GM23248 (cell line): ENCODE data around the gene WBP1. TPM values are rescaled to one million over a fixed set of nuclear protein-coding genes. Genes with fewer than 3 reads are reported as not detected.
A peak's percentile ranks its signal among the peaks of the same experiment; 100 is the strongest.

Source experiments
- DNase-seq: peaks from one replicate; pipeline ENCODE4 v3.0.0-alpha.2; 2015
- H2AFZ ChIP-seq: fragments of 200-600 bp; sonication (generic); 2 replicates; pipeline ENCODE4 v1.6.1; 2016; ENCODE audit warnings: antibody characterized with exemption
- H3F3A ChIP-seq: fragments of 200-600 bp; sonication (generic); 2 replicates; pipeline ENCODE4 v1.6.1; 2016; ENCODE audit warnings: mild to moderate bottlenecking, antibody characterized with exemption, mixed run types; ENCODE audit not compliant: insufficient read depth
- H3K27ac ChIP-seq: fragments of 200-600 bp; sonication (generic); 2 replicates; pipeline ENCODE4 v1.5.1; 2016; ENCODE audit warnings: mild to moderate bottlenecking
- H3K27me3 ChIP-seq: fragments of 200-600 bp; sonication (generic); replicated peaks from 2 replicates; pipeline ENCODE4 v1.6.1; 2016; ENCODE audit warnings: mild to moderate bottlenecking; ENCODE audit not compliant: insufficient read depth
- H3K36me3 ChIP-seq: fragments of 200-600 bp; sonication (generic); 2 replicates; pipeline ENCODE4 v1.6.1; 2016; ENCODE audit warnings: low read depth, mild to moderate bottlenecking
- H3K4me1 ChIP-seq: fragments of 200-600 bp; sonication (generic); 2 replicates; pipeline ENCODE4 v1.6.1; 2016; ENCODE audit warnings: mild to moderate bottlenecking; ENCODE audit not compliant: insufficient read depth
- H3K4me2 ChIP-seq: fragments of 200-600 bp; sonication (generic); one replicate; pipeline ENCODE4 v1.6.1; 2016; ENCODE audit warnings: mild to moderate bottlenecking; ENCODE audit not compliant: unreplicated experiment
- H3K4me3 ChIP-seq: fragments of 200-600 bp; sonication (generic); 2 replicates; pipeline ENCODE4 v1.5.1; 2016; ENCODE audit warnings: mild to moderate bottlenecking
- H3K79me2 ChIP-seq: fragments of 200-600 bp; sonication (generic); 2 replicates; pipeline ENCODE4 v1.6.1; 2016; ENCODE audit warnings: mild to moderate bottlenecking; ENCODE audit not compliant: insufficient read depth
- H3K9ac ChIP-seq: fragments of 200-600 bp; sonication (generic); 2 replicates; pipeline ENCODE4 v1.6.1; 2016; ENCODE audit warnings: mild to moderate bottlenecking
- H3K9me2 ChIP-seq: fragments of 200-600 bp; sonication (generic); 2 replicates; pipeline ENCODE4 v1.6.1; 2016; ENCODE audit warnings: mixed run types, mild to moderate bottlenecking, moderate library complexity; ENCODE audit not compliant: insufficient read depth
- H3K9me3 ChIP-seq: fragments of 200-600 bp; sonication (generic); one replicate; pipeline ENCODE4 v1.6.1; 2017; ENCODE audit warnings: low read depth
- H4K20me1 ChIP-seq: fragments of 200-600 bp; sonication (generic); 2 replicates; pipeline ENCODE4 v1.6.0; 2016; ENCODE audit not compliant: insufficient read depth
- EZH2 ChIP-seq: fragments of 200-600 bp; sonication (generic); IDR thresholded peaks from 2 replicates; pipeline ENCODE4 v1.6.1; 2018; ENCODE audit warnings: antibody characterized with exemption, mild to moderate bottlenecking; ENCODE audit not compliant: insufficient read depth, poor library complexity, severe bottlenecking
- EZH2phosphoT487 ChIP-seq: fragments of 200-600 bp; sonication (generic); IDR thresholded peaks from 2 replicates; pipeline ENCODE4 v1.6.1; 2018; ENCODE audit warnings: antibody characterized with exemption, moderate library complexity, mild to moderate bottlenecking, low read depth; ENCODE audit not compliant: insufficient read depth
- WGBS, 2 experiments: methylation state at CpG; one replicate each; pipeline ENCODE4 v1.1.6; 2015 to 2017; ENCODE audit warnings: low lambda C conversion rate in 2 of 2, low coverage in 1 of 2; ENCODE audit errors: missing lambda C conversion rate in 2 of 2; 5-methylcytosine and 5-hydroxymethylcytosine counted together
- in situ Hi-C: fragments of 300-500 bp; cut with MboI; formaldehyde crosslinking; loops from 2 replicates; pipeline ENCODE4 v1.15.0; 2020
- polyA plus RNA-seq: library from polyadenylated mRNA; unstranded; fragments of >200 nt; fragmentation: Nextera tagmentation; extraction: Ambion mirVana; gene quantifications from 2 replicates; pipeline ENCODE4 v1.2.1, GENCODE V29; 2016
- total RNA-seq: library from RNA; depleted of rRNA; stranded (reverse); fragments of >200 nt; shearing (Covaris generic); gene quantifications from 2 replicates; pipeline ENCODE4 v1.2.3, GENCODE V29; 2014

WBP1 gene
- total and polyA plus RNA-seq, 2 experiments from 2014 or later: 47.1 to 58.7 TPM

DNA sequence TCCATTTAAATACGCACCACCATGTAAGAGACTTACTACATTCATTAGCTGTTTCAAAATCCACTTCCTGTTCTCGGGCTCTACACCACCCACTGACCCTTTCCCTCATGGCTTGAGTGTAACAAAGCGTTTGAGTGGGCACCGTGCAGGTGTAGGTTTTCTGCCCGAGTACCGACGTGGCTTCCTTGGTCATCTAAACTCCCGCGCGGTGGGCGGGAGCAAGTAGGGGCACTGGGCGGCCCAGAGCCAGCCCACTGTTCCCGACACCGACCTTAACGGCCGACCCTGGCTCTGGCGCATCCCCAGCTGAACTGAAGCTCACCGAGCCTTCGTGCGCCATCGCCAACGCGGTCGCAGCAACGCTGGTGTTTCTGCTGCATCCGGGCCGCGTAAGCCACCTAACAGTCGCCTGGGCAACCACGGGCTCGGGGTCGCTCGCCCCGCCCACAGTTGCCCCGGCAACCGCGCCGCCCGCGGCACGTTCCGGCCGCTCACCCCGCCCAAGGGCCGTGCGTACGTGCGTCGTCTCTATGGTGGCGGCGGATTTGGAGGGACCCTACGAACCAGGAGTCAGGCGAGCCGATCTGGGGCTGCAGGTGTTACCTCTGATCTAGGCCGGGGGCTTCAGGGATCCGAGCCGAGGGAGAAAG is 36.9 kb upstream of the WBP1 start, which contains the start of the genes C2orf81 and WDR54:
C2orf81 (minus strand) TSS at position 399 of the 650 bp plus-strand sequence; CDS start at position 340, 59 bp downstream.
WDR54 (plus strand) TSS at position 510 of the 650 bp plus-strand sequence. CDS start 424 bp downstream, outside the sequence.
- Histone ChIP-seq H3K4me2 (peak within 1 kb of the TSS; percentile 84), H3K27ac (peak within 1 kb of the TSS; percentile 88), H3K9me3 (no peaks in the 10 kb centered on the region), H3K36me3 (no peaks in the 10 kb centered on the region), H3K79me2 (no peaks in the 10 kb centered on the region), H3K4me1 (0 out of 2 replicates have a peak, but pooled peaks cover 6% of the 10 kb centered on the region), H3K9me2 (no peaks in the 10 kb centered on the region), H4K20me1 (no peaks in the 10 kb centered on the region), H3K27me3 (no peaks in the 10 kb centered on the region), H3K9ac (peak within 1 kb of the TSS; percentile 86), H3K4me3 (peak within 1 kb of the TSS; percentile 84), H2AFZ (peak within 1 kb of the TSS; percentile 98), H3F3A (peaks cover 17% of the 10 kb centered on the region; the same call in 1 of the 2 replicates)
- WGBS, 2 experiments: 0 to 1% methylated on average over 56 to 57 of the region's 57 CpGs
- TF ChIP-seq EZH2phosphoT487 (no peak), EZH2 (no peak)
- DNase-seq: peak; percentile 97
- in situ Hi-C loops: no loop called here

DNA sequence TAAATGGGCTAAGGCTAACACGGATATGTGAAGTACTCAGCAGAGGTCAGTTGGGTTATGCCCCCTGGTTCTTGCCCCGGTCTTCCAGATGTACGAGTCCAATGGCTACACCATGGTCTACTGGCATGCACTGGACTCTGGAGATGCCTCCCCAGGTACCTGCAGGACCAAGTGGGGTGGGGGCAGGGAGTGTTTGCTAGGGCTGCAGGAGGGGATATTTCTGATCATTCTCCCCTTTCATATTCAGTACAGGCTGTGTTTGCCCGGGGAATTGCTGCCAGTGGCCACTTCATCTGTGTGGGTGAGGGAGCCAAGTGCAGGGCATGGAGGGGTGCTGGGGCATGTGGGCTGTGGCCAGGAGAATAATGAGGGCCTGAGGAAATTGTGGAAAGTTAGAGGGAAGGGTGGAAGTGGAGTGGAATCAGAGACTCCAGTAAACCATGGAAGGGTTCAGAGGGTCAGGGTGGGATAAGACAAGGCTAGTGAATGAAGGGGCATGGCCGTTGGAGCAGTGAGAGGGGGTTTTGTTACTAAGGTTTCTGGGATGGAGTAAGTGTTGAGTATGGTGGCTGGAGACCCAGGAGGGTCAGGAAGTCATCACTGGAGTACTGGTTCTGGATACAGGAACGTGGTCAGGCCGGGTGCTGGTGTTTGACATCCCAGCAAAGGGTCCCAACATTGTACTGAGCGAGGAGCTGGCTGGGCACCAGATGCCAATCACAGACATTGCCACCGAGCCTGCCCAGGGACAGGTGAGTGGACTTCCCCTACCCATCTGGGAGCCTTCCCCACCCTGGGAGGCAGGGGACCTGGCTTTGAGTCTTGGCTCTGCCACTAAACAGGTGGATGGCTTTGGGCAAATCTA is 34.8 kb upstream of the WBP1 start:
- Histone ChIP-seq H3K4me3 (no peak overlapping the region), H3K4me2 (no peak overlapping the region), H4K20me1 (no peaks in the 10 kb centered on the region), H3K36me3 (no peaks in the 10 kb centered on the region; the same call in 1 of the 2 replicates), H3K27me3 (no peaks in the 10 kb centered on the region), H3K79me2 (no peaks in the 10 kb centered on the region), H3K4me1 (0 out of 2 replicates have a peak, but pooled peaks cover 6% of the 10 kb centered on the region), H3K27ac (no peak overlapping the region), H3K9me3 (no peaks in the 10 kb centered on the region), H3K9me2 (no peaks in the 10 kb centered on the region), H3F3A (peaks cover 18% of the 10 kb centered on the region; the same call in 1 of the 2 replicates), H2AFZ (no peak overlapping the region), H3K9ac (no peak overlapping the region)
- DNase-seq: no peak
- TF ChIP-seq EZH2: no peak
- no peak for TF ChIP-seq EZH2phosphoT487
- 81 to 86% methylated on average over 9 of the region's 9 CpGs for WGBS, 2 experiments
- in situ Hi-C loops: no loop called here

DNA sequence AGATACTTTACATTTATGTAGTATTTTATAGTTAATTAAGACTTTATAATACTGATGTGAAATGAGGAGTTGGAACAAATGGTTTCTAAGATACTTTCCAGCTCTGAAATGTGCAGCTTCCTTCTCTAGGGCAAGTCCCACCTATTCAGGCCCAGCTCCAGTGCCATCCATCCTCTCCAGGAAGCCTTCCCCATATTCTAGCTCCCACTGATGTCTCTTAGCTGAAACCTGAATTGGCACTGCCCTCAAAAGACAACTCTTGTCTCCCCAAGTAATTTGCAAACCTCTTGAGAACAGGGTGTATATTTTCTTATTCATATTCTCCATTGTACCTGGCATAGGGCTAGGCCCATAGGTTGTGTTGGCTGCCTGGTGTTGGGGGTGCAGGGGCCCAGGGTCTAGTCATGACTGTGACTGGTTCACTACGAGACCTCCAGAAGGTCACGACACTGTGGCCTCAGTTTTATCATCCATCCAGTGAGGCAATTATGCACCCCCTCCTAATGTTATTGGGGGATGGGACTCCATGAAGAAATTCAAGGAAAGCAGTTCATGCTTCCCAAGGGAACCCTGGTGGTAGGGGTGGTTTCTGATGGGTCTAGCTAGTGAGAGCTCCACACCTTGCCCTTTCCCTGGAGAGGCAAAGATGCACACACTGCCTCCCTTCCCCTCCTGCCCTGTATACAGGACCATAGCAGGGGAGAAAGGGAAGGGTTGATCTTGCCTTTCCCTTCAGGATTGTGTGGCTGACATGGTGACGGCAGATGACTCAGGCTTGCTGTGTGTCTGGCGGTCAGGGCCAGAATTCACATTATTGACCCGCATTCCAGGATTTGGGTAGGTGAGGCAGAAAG is 33.9 kb upstream of the WBP1 start:
- no peaks in the 10 kb centered on the region for H3K79me2 ChIP-seq
- peaks cover 26% of the 10 kb centered on the region for H3F3A ChIP-seq
- no peaks in the 10 kb centered on the region for H3K9me3 ChIP-seq
- H3K27me3 ChIP-seq: no peaks in the 10 kb centered on the region
- no peak overlapping the region for H3K4me3 ChIP-seq
- TF ChIP-seq EZH2phosphoT487: no peak
- TF ChIP-seq EZH2: no peak
- H3K27ac ChIP-seq: no peak overlapping the region
- 79 to 81% methylated on average over 5 of the region's 5 CpGs for WGBS, 2 experiments
- no peak overlapping the region for H3K4me2 ChIP-seq
- H2AFZ ChIP-seq: no peak overlapping the region
- DNase-seq: no peak
- no peaks in the 10 kb centered on the region for H4K20me1 ChIP-seq
- in situ Hi-C loops: no loop called here
- 0 out of 2 replicates have a peak, but pooled peaks cover 6% of the 10 kb centered on the region for H3K4me1 ChIP-seq
- no peak overlapping the region for H3K9ac ChIP-seq
- no peaks in the 10 kb centered on the region for H3K9me2 ChIP-seq
- H3K36me3 ChIP-seq: peaks cover 3% of the 10 kb centered on the region; the same call in 1 of the 2 replicates
